OCI-M2 (cell line): ENCODE measurements around the gene EPB41L4A.

Source experiments
- DNase-seq: peaks from one replicate; lab custom pipeline; 2025; ENCODE audit not compliant: unreplicated experiment; lab: John Stamatoyannopoulos, UW

EPB41L4A gene

GRCh38 chr5:112316006-112316405, 103.1 kb downstream of the EPB41L4A start:
- DNase-seq, result no peak

DNA sequence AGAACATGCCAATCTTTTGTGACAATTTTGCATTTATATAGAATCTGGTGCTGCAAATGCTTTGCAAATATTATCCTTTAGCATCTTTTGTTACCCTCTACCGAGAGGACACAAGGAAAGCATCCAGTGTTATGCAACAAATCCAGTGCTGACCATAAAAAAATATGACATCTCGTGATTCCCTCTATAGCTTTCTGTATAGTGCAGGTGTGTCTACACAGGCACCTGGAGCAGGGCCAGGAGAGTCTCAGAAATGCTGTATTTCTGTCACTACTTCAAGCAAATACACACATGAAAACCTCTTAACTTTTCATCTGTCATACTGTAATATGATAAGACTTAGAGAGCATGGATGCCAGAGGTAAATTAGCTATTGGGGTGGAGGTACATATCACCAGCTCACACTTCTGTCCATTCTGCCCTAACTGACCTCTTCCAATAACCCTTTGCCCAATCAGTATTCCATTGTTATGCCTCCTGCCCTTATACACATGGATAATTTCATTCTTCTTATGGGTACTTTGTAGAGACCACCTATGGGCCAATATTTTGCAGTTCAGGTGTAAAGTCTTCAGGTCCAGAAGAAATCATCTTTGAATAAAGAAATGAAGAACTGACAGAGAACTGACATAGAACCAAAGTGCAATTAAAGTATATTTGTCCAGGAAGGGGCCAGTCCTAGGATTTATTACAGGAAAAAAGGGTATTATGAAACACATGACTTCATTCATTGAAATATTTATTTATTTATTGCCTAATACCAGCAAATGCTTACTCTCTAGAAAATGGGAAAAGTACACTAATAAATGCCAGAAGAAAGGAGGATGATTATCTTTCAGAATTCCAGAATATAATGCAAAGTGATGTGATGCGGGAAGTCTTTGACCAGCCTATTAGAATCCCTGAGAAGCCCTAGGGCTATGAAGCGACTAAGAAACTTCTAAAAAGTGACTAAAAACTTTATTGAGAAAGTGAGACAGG, 106.5 kb downstream of the EPB41L4A start:
- DNase-seq, result no peak

DNA sequence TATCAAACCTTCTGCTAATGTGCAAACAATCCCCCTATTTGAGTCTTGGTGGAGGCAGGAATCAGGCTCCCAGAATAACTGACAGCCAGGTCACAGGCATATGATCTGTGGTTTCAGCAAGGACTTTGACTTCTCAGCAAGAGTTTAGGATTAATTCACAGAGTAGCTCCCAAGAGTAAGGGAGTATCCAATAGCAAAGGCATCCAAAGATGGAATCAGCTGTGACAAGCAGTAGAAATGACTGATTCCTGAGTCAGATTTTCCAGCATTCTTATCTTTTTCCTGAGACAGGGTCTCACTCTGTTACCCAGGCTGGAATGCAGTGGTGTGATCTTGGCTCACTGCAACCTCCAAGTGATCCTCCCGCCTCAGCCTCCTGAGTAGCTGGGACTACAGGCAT, 108.3 kb downstream of the EPB41L4A start:
- DNase-seq, result no peak

GRCh38 chr5:112308608-112309007, 110.5 kb downstream of the EPB41L4A start:
- no peak for DNase-seq

DNA sequence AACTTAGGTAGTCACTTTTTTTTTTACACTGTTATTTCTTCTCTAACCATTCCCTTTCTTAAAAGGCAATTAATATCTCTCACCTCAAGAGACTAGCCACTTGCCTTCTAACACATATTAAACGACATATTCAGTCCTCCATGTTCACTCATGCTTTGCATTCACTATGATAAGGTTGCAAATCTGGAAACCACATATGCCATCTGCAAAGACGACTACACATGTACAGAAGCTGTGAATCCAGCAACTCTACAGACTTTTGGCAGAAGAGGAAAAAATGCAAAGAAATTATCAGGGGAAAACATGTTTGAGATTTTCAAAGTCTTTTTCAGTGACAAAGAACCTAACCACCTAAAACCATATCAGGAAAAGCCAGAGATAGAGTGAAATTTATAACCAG, 112.1 kb downstream of the EPB41L4A start:
- DNase-seq, result no peak

DNA sequence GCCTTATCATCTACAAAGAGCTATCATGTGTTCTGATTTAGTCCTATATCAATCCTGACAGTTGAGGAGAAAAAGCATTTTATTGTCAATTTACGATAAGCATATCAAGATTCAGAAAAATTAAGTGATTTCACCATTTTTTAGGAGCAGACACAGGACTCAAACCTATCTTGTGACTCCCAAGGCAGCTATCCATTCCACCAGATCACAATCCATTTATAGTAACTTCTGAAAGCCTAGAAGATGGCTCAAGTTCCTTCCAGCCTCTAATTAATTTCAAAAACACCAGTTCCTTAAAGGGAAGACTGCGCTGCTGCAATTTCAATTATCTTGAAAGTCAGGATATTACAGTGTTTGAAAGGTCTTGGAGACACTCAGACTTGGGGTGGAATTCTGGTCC, 114.3 kb downstream of the EPB41L4A start:
- no peak for DNase-seq

GRCh38 chr5:112303685-112304084, 115.4 kb downstream of the EPB41L4A start:
- no peak for DNase-seq

DNA sequence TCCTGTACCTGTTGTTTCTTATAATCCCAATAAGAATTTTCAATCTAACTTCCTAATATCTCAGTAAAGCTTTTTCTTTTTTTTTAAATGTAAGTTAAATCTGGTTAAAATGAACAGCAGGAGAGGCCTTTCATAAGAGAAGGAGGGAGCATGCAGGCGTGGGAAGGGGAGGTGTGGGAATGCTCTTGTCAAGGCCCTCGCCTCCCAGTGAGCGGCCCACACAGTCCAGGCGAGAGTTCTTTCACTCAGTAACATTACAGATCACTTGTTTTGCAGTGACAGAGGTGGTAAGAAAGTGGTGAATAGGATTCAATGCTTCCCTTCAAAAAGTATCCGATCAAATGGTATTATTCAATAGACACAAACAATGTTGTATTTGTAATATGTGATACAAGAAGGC, 125.0 kb downstream of the EPB41L4A start:
- no peak for DNase-seq

- no peak for DNase-seq
Observed at GRCh38 chr5:112293587-112293986, 125.5 kb downstream of the EPB41L4A start.

GRCh38 chr5:112290691-112291090, 128.4 kb downstream of the EPB41L4A start:
- DNase-seq, result no peak

GRCh38 chr5:112289465-112289864, 129.6 kb downstream of the EPB41L4A start:
- no peak for DNase-seq

GRCh38 chr5:112283943-112284929, 134.8 kb downstream of the EPB41L4A start:
- DNase-seq, result no peak

GRCh38 chr5:112283034-112283582, 136.0 kb downstream of the EPB41L4A start:
- DNase-seq, result no peak

DNA sequence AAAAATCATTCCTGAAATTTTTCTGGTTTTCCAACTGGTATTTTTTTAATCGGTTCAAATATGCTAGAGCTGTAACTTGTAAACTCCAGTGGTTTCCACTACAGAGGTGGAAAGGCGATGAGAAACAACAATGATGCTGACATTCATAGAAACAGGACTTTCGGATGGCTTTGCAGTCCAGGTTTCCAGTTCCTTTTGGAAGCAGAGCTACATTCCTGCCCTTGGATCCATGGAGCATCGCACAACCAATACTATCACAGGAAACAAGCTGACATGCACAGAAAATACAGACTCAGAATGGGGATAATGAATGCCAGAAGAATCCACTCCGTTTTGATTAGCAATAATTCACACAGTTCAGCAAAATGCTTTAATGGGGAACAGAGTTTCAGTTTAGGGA, 140.0 kb downstream of the EPB41L4A start:
- no peak for DNase-seq

GRCh38 chr5:112276991-112277390, 142.1 kb downstream of the EPB41L4A start:
- DNase-seq, result no peak

GRCh38 chr5:112275671-112276070, 143.4 kb downstream of the EPB41L4A start:
- DNase-seq, result no peak

DNA sequence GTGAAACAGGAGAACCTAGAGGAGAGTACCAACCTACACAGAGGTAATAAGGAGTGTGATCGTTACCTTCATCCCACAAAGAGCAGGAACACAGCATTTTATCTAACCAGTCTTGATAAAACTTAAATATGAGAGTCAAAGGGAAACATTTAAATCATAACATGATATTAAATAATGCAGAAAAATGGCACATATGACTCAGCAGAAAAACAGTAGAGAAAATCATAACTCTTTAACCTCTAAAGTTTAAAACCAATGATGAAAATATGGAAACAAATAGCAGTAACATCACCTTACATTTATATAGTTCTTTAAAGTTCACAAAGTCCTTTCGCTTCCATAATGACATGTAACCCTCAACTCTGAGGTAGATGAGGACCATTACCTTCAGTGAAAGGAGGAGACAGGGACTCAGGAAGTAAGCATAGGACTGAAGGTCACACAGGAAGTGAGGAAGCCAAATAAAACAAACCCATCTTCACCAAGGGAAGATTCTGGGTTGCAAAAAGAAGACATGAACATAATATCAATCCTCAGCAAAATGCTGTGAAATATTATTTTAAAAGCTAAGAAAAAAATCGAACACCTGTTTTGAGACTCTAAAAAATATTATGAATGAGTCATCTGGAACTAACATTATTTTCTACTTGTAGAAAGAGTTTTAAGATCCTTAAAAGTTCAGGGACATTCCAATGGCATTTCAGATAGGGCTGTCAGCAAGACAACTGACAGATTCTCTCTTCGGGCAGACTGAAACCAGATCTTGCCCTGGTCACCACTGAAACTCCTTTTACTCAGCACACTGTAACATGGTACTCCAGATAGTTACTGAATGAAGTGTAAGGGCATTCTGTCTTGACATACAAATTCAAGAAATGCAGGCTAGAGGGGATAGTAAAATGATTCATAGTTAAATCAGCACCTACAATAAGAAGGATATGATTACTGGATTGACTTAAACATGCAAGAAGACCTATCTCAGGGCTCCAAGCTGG, 148.5 kb downstream of the EPB41L4A start:
- DNase-seq, result no peak

- no peak for DNase-seq
Observed at GRCh38 chr5:112267231-112267630, 151.8 kb downstream of the EPB41L4A start.

DNA sequence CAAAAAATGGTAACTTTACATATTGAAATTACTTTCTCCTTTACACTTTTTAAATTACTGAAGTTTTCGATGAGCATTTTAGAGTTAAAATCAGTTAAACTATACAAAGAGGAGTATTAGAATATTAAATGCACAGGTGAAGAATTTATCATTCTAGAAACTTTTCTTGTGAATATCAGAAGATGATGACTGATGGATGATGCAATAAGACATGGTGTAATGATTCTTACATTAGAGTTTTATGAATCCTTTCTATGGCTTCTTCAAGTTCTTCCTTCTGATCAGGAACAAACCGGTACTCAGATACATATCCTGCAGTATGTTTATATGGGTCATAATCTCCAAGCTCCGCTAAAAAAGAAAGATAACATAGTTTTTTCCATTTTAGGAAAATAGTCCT, 154.4 kb downstream of the EPB41L4A start:
- DNase-seq, result no peak

- no peak for DNase-seq
Observed at GRCh38 chr5:112264151-112264550, 154.9 kb downstream of the EPB41L4A start.
